Measurements from ENCODE around the gene CST8. TPM values are rescaled to one million over a fixed set of nuclear protein-coding genes. Genes with fewer than 3 reads are reported as not detected.

The CST8 gene, protein sequence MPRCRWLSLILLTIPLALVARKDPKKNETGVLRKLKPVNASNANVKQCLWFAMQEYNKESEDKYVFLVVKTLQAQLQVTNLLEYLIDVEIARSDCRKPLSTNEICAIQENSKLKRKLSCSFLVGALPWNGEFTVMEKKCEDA
- total RNA-seq: not detected
- polyA plus RNA-seq (ENCODE audit: insufficient read depth in 1 of 8, insufficient read length in 8 of 8, low replicate concordance in 1 of 8): not detected
- long read RNA-seq, donor 1: 0 reads
- long read RNA-seq, donor 2: 0 reads
- long read RNA-seq, donor 3: 0 reads
- long read RNA-seq, donor 4: 0 reads
- long read RNA-seq, donor 5: 0 reads
- long read RNA-seq, donor 6: 0 reads
- long read RNA-seq, donor 7: 0 reads
- long read RNA-seq, donor 8: 0 reads
- long read RNA-seq, donor 9: 0 reads
- long read RNA-seq, donor 10: 0 reads
- long read RNA-seq, donor 11: 0 reads

DNA sequence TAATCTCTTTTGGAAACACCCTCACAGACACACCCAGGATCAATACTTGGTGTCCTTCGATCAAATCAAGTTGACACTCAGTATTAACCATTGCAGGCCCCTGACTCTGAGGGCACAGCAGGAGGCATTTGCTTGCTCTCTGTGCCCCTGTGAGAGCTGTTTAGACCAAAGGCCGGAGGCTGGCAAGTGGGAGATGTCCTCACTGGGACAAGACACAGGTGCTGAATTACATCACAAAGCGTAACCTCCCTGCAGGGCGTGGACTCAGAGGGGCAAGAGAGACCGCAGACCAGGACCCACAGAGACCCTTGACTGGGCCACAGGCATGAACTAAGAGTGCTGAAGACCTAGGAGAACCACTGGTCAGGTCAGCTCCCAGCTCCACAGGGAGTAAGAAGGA, at the start of gene CST8:
Gene CST8 (plus strand): TSS at position 301 of the 400 bp plus-strand sequence. CDS start 551 bp downstream, outside the sequence.
- Histone ChIP-seq H3K27ac (ENCODE audit: low read length) (no peak within 1 kb of the TSS), H3K27me3 (ENCODE audit: control insufficient read depth, insufficient read depth, low read length) (no peaks in the 10 kb centered on the region), H3K36me3 (ENCODE audit: control insufficient read depth, insufficient read depth, low read length) (no peaks in the 10 kb centered on the region), H3K9me3 (replicated peaks; ENCODE audit: control insufficient read depth, low read depth, low read length) (peaks cover 5% of the 10 kb centered on the region), H3K4me3 (ENCODE audit: low read length) (no peak within 1 kb of the TSS), H3K4me1 (ENCODE audit: control insufficient read depth, insufficient read depth, low read length) (peaks cover 2% of the 10 kb centered on the region)
- no peak for DNase-seq
- WGBS (ENCODE audit: insufficient coverage): 90% methylated on average over 5 of the region's 5 CpGs

GRCh38 chr20:23441850-23442313, 49.0 kb upstream of the CST8 start:
- Histone ChIP-seq H3K4me3 (ENCODE audit: low read length) (no peak overlapping the region), H3K27ac (ENCODE audit: low read length) (no peak overlapping the region), H3K9me3 (replicated peaks; ENCODE audit: control insufficient read depth, low read depth, low read length) (no peaks in the 10 kb centered on the region), H3K36me3 (ENCODE audit: control insufficient read depth, insufficient read depth, low read length) (no peaks in the 10 kb centered on the region), H3K27me3 (ENCODE audit: control insufficient read depth, insufficient read depth, low read length) (no peaks in the 10 kb centered on the region), H3K4me1 (ENCODE audit: control insufficient read depth, insufficient read depth, low read length) (peaks cover 2% of the 10 kb centered on the region)
- WGBS (ENCODE audit: insufficient coverage): 22% methylated on average over 3 of the region's 8 CpGs
- peak; percentile 87 for DNase-seq

DNA sequence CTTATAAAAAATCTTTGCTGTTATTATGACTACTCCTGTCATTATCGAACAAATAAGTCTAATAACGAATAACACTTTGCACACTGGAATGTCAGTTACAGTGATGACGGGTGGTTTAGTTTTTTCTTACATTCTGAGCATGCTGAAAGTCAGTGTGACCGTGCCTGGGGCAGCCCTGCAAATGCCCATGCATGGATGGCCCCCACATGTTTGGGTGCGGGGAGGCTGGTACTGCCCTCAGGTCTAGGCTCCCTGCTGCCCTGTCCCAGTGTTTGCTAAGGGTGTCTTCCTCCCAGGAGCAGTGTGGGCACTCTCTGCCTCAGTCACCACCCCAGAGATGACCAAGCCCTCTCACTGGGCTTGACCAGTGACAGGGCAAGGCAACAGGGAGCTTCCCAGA, 48.5 kb upstream of the CST8 start:
- no peaks in the 10 kb centered on the region for H3K9me3 ChIP-seq (replicated peaks; ENCODE audit: control insufficient read depth, low read depth, low read length)

GRCh38 chr20:23444859-23445258, 46.1 kb upstream of the CST8 start:
- Histone ChIP-seq H3K4me1 (ENCODE audit: control insufficient read depth, insufficient read depth, low read length) (peaks cover 2% of the 10 kb centered on the region), H3K36me3 (ENCODE audit: control insufficient read depth, insufficient read depth, low read length) (no peaks in the 10 kb centered on the region), H3K9me3 (replicated peaks; ENCODE audit: control insufficient read depth, low read depth, low read length) (no peaks in the 10 kb centered on the region), H3K27ac (ENCODE audit: low read length) (no peak overlapping the region), H3K4me3 (ENCODE audit: low read length) (no peak overlapping the region), H3K27me3 (ENCODE audit: control insufficient read depth, insufficient read depth, low read length) (no peaks in the 10 kb centered on the region)
- WGBS (ENCODE audit: insufficient coverage): 71% methylated on average over 3 of the region's 4 CpGs
- DNase-seq: no peak

More for the DNA sequence above, 48.5 kb upstream of the CST8 start:
- Histone ChIP-seq H3K4me3 (ENCODE audit: low read length) (no peak overlapping the region), H3K27me3 (ENCODE audit: control insufficient read depth, insufficient read depth, low read length) (no peaks in the 10 kb centered on the region), H3K36me3 (ENCODE audit: control insufficient read depth, insufficient read depth, low read length) (no peaks in the 10 kb centered on the region), H3K4me1 (ENCODE audit: control insufficient read depth, insufficient read depth, low read length) (peaks cover 2% of the 10 kb centered on the region), H3K27ac (ENCODE audit: low read length) (no peak overlapping the region)
- WGBS (ENCODE audit: insufficient coverage): 92% methylated on average over 3 of the region's 5 CpGs
- no peak for DNase-seq

GRCh38 chr20:23445596-23446217, 45.2 kb upstream of the CST8 start:
- Histone ChIP-seq H3K9me3 (replicated peaks; ENCODE audit: control insufficient read depth, low read depth, low read length) (no peaks in the 10 kb centered on the region), H3K36me3 (ENCODE audit: control insufficient read depth, insufficient read depth, low read length) (no peaks in the 10 kb centered on the region), H3K4me3 (ENCODE audit: low read length) (no peak overlapping the region), H3K27me3 (ENCODE audit: control insufficient read depth, insufficient read depth, low read length) (no peaks in the 10 kb centered on the region), H3K4me1 (ENCODE audit: control insufficient read depth, insufficient read depth, low read length) (peaks cover 2% of the 10 kb centered on the region), H3K27ac (ENCODE audit: low read length) (no peak overlapping the region)
- DNase-seq: no peak
- WGBS (ENCODE audit: insufficient coverage): 92% methylated on average over 6 of the region's 7 CpGs

DNA sequence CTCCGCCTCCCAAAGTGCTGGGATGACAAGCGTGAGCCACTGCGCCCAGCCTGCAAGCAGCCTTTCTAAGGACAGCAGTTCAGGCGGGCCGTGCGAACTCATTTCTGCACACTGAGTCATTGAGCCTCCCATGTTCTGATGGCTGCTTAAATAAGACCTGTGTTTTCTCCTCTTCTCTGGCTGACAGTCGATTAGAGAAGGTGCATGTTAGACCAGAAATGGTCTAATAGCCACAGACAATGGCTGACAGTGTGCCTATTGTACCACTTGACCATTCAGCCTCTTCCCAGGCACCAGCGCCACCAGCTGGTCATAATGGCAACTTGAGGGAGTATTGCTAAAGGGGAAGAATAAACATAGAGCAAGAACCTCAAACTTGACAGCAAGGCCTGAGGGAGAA, 44.4 kb upstream of the CST8 start:
- DNase-seq: no peak

DNA sequence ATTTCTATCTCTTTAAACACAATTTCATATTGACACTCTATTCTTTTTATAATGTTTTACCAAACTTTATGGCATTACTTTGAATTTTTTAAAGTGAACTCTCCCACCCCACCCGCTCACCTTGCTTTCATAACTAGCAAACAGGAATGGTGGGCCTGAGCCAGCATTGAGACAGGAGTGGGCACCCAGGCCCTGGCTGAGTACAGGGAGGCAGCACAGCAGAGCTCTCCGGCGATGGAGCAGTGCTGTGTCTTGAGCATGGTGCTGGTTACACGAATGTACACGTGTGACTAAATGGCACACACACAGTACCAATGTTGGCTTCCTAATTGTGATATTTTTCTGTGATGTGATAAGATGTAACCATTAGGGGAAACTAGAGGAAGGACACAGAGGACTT, 42.8 kb upstream of the CST8 start:
- Histone ChIP-seq H3K27me3 (ENCODE audit: control insufficient read depth, insufficient read depth, low read length) (no peaks in the 10 kb centered on the region), H3K4me3 (ENCODE audit: low read length) (no peak overlapping the region), H3K9me3 (replicated peaks; ENCODE audit: control insufficient read depth, low read depth, low read length) (no peaks in the 10 kb centered on the region), H3K27ac (ENCODE audit: low read length) (no peak overlapping the region), H3K4me1 (ENCODE audit: control insufficient read depth, insufficient read depth, low read length) (no peaks in the 10 kb centered on the region), H3K36me3 (ENCODE audit: control insufficient read depth, insufficient read depth, low read length) (no peaks in the 10 kb centered on the region)
- WGBS (ENCODE audit: insufficient coverage): no CpG with 5 or more reads among the region's 5 CpGs
- DNase-seq: no peak

More for the DNA sequence above, 44.4 kb upstream of the CST8 start:
- no peaks in the 10 kb centered on the region for H3K36me3 ChIP-seq (ENCODE audit: control insufficient read depth, insufficient read depth, low read length)
- H3K4me1 ChIP-seq (ENCODE audit: control insufficient read depth, insufficient read depth, low read length): peaks cover 2% of the 10 kb centered on the region
- H3K27me3 ChIP-seq (ENCODE audit: control insufficient read depth, insufficient read depth, low read length): no peaks in the 10 kb centered on the region
- 97% methylated on average over 6 of the region's 8 CpGs for WGBS (ENCODE audit: insufficient coverage)
- H3K27ac ChIP-seq (ENCODE audit: low read length): no peak overlapping the region
- no peak overlapping the region for H3K4me3 ChIP-seq (ENCODE audit: low read length)
- no peaks in the 10 kb centered on the region for H3K9me3 ChIP-seq (replicated peaks; ENCODE audit: control insufficient read depth, low read depth, low read length)

GRCh38 chr20:23449421-23449820, 41.5 kb upstream of the CST8 start:
- WGBS (ENCODE audit: insufficient coverage): no CpG with 5 or more reads among the region's 3 CpGs
- H3K9me3 ChIP-seq (replicated peaks; ENCODE audit: control insufficient read depth, low read depth, low read length): no peaks in the 10 kb centered on the region
- H3K36me3 ChIP-seq (ENCODE audit: control insufficient read depth, insufficient read depth, low read length): no peaks in the 10 kb centered on the region
- H3K4me1 ChIP-seq (ENCODE audit: control insufficient read depth, insufficient read depth, low read length): no peaks in the 10 kb centered on the region
- no peak overlapping the region for H3K27ac ChIP-seq (ENCODE audit: low read length)
- no peaks in the 10 kb centered on the region for H3K27me3 ChIP-seq (ENCODE audit: control insufficient read depth, insufficient read depth, low read length)
- H3K4me3 ChIP-seq (ENCODE audit: low read length): no peak overlapping the region
- DNase-seq: no peak

DNA sequence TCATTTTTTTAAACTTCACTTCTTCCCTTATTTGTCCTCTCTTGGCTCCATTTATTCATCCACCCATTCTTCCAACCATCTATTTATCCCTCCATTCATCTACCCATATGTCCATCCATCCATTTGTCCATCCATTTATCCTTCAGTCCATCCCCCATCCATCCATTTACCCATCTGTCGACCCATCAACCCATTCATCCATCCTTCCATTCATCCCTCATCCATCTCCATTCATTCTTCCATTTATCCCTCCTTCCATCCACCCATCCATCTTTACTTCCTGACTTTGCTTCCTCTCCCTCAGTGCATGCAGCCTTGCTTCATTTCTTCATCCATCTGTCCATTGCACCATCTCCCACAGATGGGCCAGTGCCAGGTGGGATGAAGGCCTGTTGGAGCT, 40.0 kb upstream of the CST8 start:
- H3K9me3 ChIP-seq (replicated peaks; ENCODE audit: control insufficient read depth, low read depth, low read length): no peaks in the 10 kb centered on the region
- no peak for DNase-seq
- H3K27ac ChIP-seq (ENCODE audit: low read length): no peak overlapping the region
- H3K4me3 ChIP-seq (ENCODE audit: low read length): no peak overlapping the region
- H3K27me3 ChIP-seq (ENCODE audit: control insufficient read depth, insufficient read depth, low read length): no peaks in the 10 kb centered on the region
- H3K4me1 ChIP-seq (ENCODE audit: control insufficient read depth, insufficient read depth, low read length): no peaks in the 10 kb centered on the region
- no peaks in the 10 kb centered on the region for H3K36me3 ChIP-seq (ENCODE audit: control insufficient read depth, insufficient read depth, low read length)
- WGBS (ENCODE audit: insufficient coverage): 96% methylated on average over 1 of the region's 1 CpG

GRCh38 chr20:23451956-23452487, 38.9 kb upstream of the CST8 start:
- 0% methylated on average over 1 of the region's 11 CpGs for WGBS (ENCODE audit: insufficient coverage)

More at GRCh38 chr20:23451956-23452487, 38.9 kb upstream of the CST8 start:
- Histone ChIP-seq H3K27me3 (ENCODE audit: control insufficient read depth, insufficient read depth, low read length) (no peaks in the 10 kb centered on the region), H3K4me3 (ENCODE audit: low read length) (no peak overlapping the region), H3K27ac (ENCODE audit: low read length) (no peak overlapping the region), H3K36me3 (ENCODE audit: control insufficient read depth, insufficient read depth, low read length) (no peaks in the 10 kb centered on the region), H3K4me1 (ENCODE audit: control insufficient read depth, insufficient read depth, low read length) (peaks cover 4% of the 10 kb centered on the region), H3K9me3 (replicated peaks; ENCODE audit: control insufficient read depth, low read depth, low read length) (no peaks in the 10 kb centered on the region)
- DNase-seq: no peak

All from muscle of leg (tissue), 16 donors.